ENCODE measurements around the gene PLEKHG4B. TPM values are rescaled to one million over a fixed set of nuclear protein-coding genes. Genes with fewer than 3 reads are reported as not detected.

Gene PLEKHG4B
- total RNA-seq, 1 donor from 2014 or later: 6.8 TPM

GRCh38 chr5:171801-172331 is 79.9 kb downstream of the PLEKHG4B start:
- Mint-ChIP-seq H3K36me3 (ENCODE audit: low read depth, unreplicated experiment) (peaks cover 3% of the 10 kb centered on the region), H3K27ac (ENCODE audit: unreplicated experiment) (no peak overlapping the region), H3K4me1 (ENCODE audit: unreplicated experiment) (peaks cover 15% of the 10 kb centered on the region), H3K9me3 (ENCODE audit: unreplicated experiment) (no peaks in the 10 kb centered on the region), H3K4me3 (ENCODE audit: unreplicated experiment) (no peak overlapping the region), H3K27me3 (ENCODE audit: unreplicated experiment) (peaks cover 9% of the 10 kb centered on the region)
- DNase-seq (ENCODE audit: low spot score): no peak
- TF ChIP-seq CTCF (IDR thresholded peaks at IDR 0.05; ENCODE audit: unreplicated experiment): no peak

GRCh38 chr5:172421-172820 is 80.5 kb downstream of the PLEKHG4B start:
- no peak for TF ChIP-seq CTCF (IDR thresholded peaks at IDR 0.05; ENCODE audit: unreplicated experiment)
- Mint-ChIP-seq H3K27me3 (ENCODE audit: unreplicated experiment) (peaks cover 9% of the 10 kb centered on the region), H3K4me3 (ENCODE audit: unreplicated experiment) (peak overlapping the region; percentile 47), H3K27ac (ENCODE audit: unreplicated experiment) (no peak overlapping the region), H3K4me1 (ENCODE audit: unreplicated experiment) (peaks cover 18% of the 10 kb centered on the region), H3K9me3 (ENCODE audit: unreplicated experiment) (no peaks in the 10 kb centered on the region), H3K36me3 (ENCODE audit: low read depth, unreplicated experiment) (peaks cover 3% of the 10 kb centered on the region)
- no peak for DNase-seq (ENCODE audit: low spot score)

- peaks cover 18% of the 10 kb centered on the region for H3K4me1 Mint-ChIP-seq (ENCODE audit: unreplicated experiment)
- H3K27ac Mint-ChIP-seq (ENCODE audit: unreplicated experiment): no peak overlapping the region
- peak overlapping the region; percentile 47 for H3K4me3 Mint-ChIP-seq (ENCODE audit: unreplicated experiment)
- peaks cover 9% of the 10 kb centered on the region for H3K27me3 Mint-ChIP-seq (ENCODE audit: unreplicated experiment)
- no peak for DNase-seq (ENCODE audit: low spot score)
- no peak for TF ChIP-seq CTCF (IDR thresholded peaks at IDR 0.05; ENCODE audit: unreplicated experiment)
- H3K9me3 Mint-ChIP-seq (ENCODE audit: unreplicated experiment): no peaks in the 10 kb centered on the region
- peaks cover 3% of the 10 kb centered on the region for H3K36me3 Mint-ChIP-seq (ENCODE audit: low read depth, unreplicated experiment)
These were observed 80.9 kb downstream of the PLEKHG4B start for GRCh38 chr5:172841-173251.

GRCh38 chr5:173392-174290 is 81.7 kb downstream of the PLEKHG4B start:
- no peak overlapping the region for H3K4me3 Mint-ChIP-seq (ENCODE audit: unreplicated experiment)
- H3K9me3 Mint-ChIP-seq (ENCODE audit: unreplicated experiment): no peaks in the 10 kb centered on the region
- peaks cover 9% of the 10 kb centered on the region for H3K27me3 Mint-ChIP-seq (ENCODE audit: unreplicated experiment)
- peaks cover 18% of the 10 kb centered on the region for H3K4me1 Mint-ChIP-seq (ENCODE audit: unreplicated experiment)
- H3K27ac Mint-ChIP-seq (ENCODE audit: unreplicated experiment): no peak overlapping the region
- peaks cover 3% of the 10 kb centered on the region for H3K36me3 Mint-ChIP-seq (ENCODE audit: low read depth, unreplicated experiment)
- TF ChIP-seq CTCF (IDR thresholded peaks at IDR 0.05; ENCODE audit: unreplicated experiment): no peak
- DNase-seq (ENCODE audit: low spot score): no peak

GRCh38 chr5:174291-174600 is 82.3 kb downstream of the PLEKHG4B start:
- peaks cover 9% of the 10 kb centered on the region for H3K27me3 Mint-ChIP-seq (ENCODE audit: unreplicated experiment)
- no peak overlapping the region for H3K4me3 Mint-ChIP-seq (ENCODE audit: unreplicated experiment)
- no peak overlapping the region for H3K27ac Mint-ChIP-seq (ENCODE audit: unreplicated experiment)
- TF ChIP-seq CTCF (IDR thresholded peaks at IDR 0.05; ENCODE audit: unreplicated experiment): no peak
- DNase-seq (ENCODE audit: low spot score): no peak
- H3K36me3 Mint-ChIP-seq (ENCODE audit: low read depth, unreplicated experiment): peaks cover 3% of the 10 kb centered on the region
- peaks cover 18% of the 10 kb centered on the region for H3K4me1 Mint-ChIP-seq (ENCODE audit: unreplicated experiment)
- H3K9me3 Mint-ChIP-seq (ENCODE audit: unreplicated experiment): no peaks in the 10 kb centered on the region
